Measurements from ENCODE around the gene CMC4. TPM values are rescaled to one million over a fixed set of nuclear protein-coding genes. Genes with fewer than 3 reads are reported as not detected.

Gene CMC4
- total and polyA plus RNA-seq, 2 of the 4 experiments (the other 2 are of a cell fraction) = 6.4 to 8.4 TPM

GRCh38 chrX:155071694-155072280, 851 bp upstream of the CMC4 start:
- 0 out of 2 replicates have a peak, but pooled peaks cover 2% of the 10 kb centered on the region for H3K9me3 ChIP-seq (ENCODE audit: control insufficient read depth, insufficient read depth, low read length)
- H3K27me3 ChIP-seq (ENCODE audit: control insufficient read depth, insufficient read depth, low read length) = no peaks in the 10 kb centered on the region
- H3K18ac ChIP-seq (ENCODE audit: low read depth, low read length) = no peak overlapping the region
- peak overlapping the region; percentile 52 for H3K56ac ChIP-seq (ENCODE audit: extremely low read depth, insufficient read depth, low read length)
- H3K27ac ChIP-seq (ENCODE audit: insufficient read depth, low read length) = peak overlapping the region; percentile 56
- 39% methylated on average over 17 of the region's 25 CpGs; no CpG with 5 or more reads in 1 of the 2 experiments for WGBS, 2 experiments (ENCODE audit: extremely low coverage in 2 of 2, insufficient read length in 1 of 2)
- CTCF ChIA-PET = no interaction called here
- DNase-seq (no peak), ATAC-seq (ENCODE audit: low read depth) (peak; percentile 16)
- H3K14ac ChIP-seq (replicated peaks; ENCODE audit: low read depth, low read length) = peak overlapping the region; percentile 94
- H4K5ac ChIP-seq (ENCODE audit: low read depth, low read length) = 0 out of 2 replicates have a peak overlapping the region, but pooled peaks have one; percentile 13
- H2BK20ac ChIP-seq (ENCODE audit: low read depth, low read length) = no peak overlapping the region
- dilution Hi-C loops (cut with HindIII; ENCODE audit: low sequenced_read_pairs, unreplicated experiment) (no loop called here), intact Hi-C loops (cut with micrococcal nuclease) (loop anchor here (2.0 to 5.0 kb wide), 2 partner anchors 45 to 89 kb away; partner anchors contain the start of gene FUNDC2), in situ Hi-C loops (cut with MboI; ENCODE audit: low sequenced_read_pairs) (no loop called here)
- peaks cover 2% of the 10 kb centered on the region; the same call in 1 of the 2 replicates for H3K36me3 ChIP-seq (ENCODE audit: control insufficient read depth, insufficient read depth, low read length)
- peak overlapping the region; percentile 95 for H2AFZ ChIP-seq (replicated peaks; ENCODE audit: low read length, poor library complexity)
- peaks cover 7 to 23% of the 10 kb centered on the region in 2 experiments; a peak in 3 of 4 replicates for H3K79me1 ChIP-seq (ENCODE audit: low read depth in 1 of 2, low read length in 2 of 2)
- peaks cover 3% of the 10 kb centered on the region; the same call in 1 of the 2 replicates for H3K4me1 ChIP-seq (ENCODE audit: control insufficient read depth, insufficient read depth, low read length)
- POLR2A ChIA-PET (ENCODE audit: unreplicated experiment) = no interaction called here
- peak overlapping the region; percentile 79 for H3K9ac ChIP-seq (ENCODE audit: low read depth, low read length)
- TF ChIP-seq USF2 (IDR thresholded peaks at IDR 0.05; ENCODE audit: low read depth, low read length) (no peak), CHD1 (IDR thresholded peaks at IDR 0.05; ENCODE audit: low read depth, low read length) (no peak), MAFK (IDR thresholded peaks at IDR 0.05; ENCODE audit: low read depth, low read length) (no peak), POLR2A (IDR thresholded peaks at IDR 0.05; ENCODE audit: low read depth, low read length) (no peak), CEBPB (IDR thresholded peaks at IDR 0.05; ENCODE audit: low read depth, low read length) (no peak)
- H3K4me3 ChIP-seq (ENCODE audit: insufficient read depth, low read depth, low read length) = peak overlapping the region; percentile 56
- H3K9me1 ChIP-seq (ENCODE audit: insufficient read depth, low read length) = no peaks in the 10 kb centered on the region
- peak overlapping the region; percentile 67 for H2BK5ac ChIP-seq (ENCODE audit: low read depth, low read length, poor library complexity, severe bottlenecking)
- peak overlapping the region; percentile 67 for H2AK9ac ChIP-seq (replicated peaks; ENCODE audit: low read depth, low read length, poor library complexity)
- H3K4me2 ChIP-seq (ENCODE audit: low read depth, low read length) = peak overlapping the region; percentile 77
- H4K20me1 ChIP-seq (ENCODE audit: insufficient read depth, low read length) = no peaks in the 10 kb centered on the region
- peak overlapping the region; percentile 89; the same call in 1 of the 2 replicates for H3K23ac ChIP-seq (ENCODE audit: low read depth, low read length)
- peak overlapping the region; percentile 55 to 94; a peak in 3 of 4 replicates for H4K8ac ChIP-seq (ENCODE audit: low read depth in 2 of 2, low read length in 2 of 2)
- 0 out of 2 replicates have a peak overlapping the region, but pooled peaks have one; percentile 26 for H2BK120ac ChIP-seq (ENCODE audit: low read depth, low read length)
- peak overlapping the region; percentile 50 for H4K91ac ChIP-seq (ENCODE audit: insufficient read depth, low read depth, low read length)
- H2BK15ac ChIP-seq (ENCODE audit: low read depth, low read length) = no peak overlapping the region
- BruUV-seq (replicated peaks) = no TSS peak
- peak overlapping the region; percentile 43; the same call in 1 of the 2 replicates for H2AK5ac ChIP-seq (ENCODE audit: low read depth, low read length)
- H3K4ac ChIP-seq (ENCODE audit: low read depth, low read length) = peak overlapping the region; percentile 90
